ENCODE measurements around the gene KCTD11. TPM values are rescaled to one million over a fixed set of nuclear protein-coding genes. Genes with fewer than 3 reads are reported as not detected.

The KCTD11 gene
- total RNA-seq, 1 experiment from 2014 or later: 8.5 TPM

DNA sequence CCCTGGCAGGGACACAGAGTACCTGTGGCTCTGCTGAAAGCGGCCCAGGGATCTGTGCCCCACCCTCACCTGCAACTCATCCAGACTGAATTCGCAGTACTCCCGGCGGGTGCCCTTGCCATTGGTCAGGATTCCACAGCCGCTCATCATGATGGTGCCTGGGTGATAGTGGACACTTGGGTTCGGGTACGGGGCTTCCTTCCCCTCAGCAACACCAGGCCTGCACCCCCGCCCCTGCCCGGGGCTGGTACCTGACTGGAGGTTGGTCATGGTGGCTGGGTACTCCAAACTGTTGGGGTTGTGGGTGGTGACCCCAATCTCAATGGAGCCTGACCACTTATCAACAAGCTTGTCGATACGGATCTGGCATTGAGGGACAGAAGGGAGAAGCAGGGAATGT is 25.8 kb upstream of the KCTD11 start:
- no peaks in the 10 kb centered on the region for H3K9me3 Mint-ChIP-seq (ENCODE audit: low read depth, unreplicated experiment)
- CTCF ChIA-PET: no interaction called here
- H3K4me1 Mint-ChIP-seq (ENCODE audit: low read depth, unreplicated experiment): peaks cover 16% of the 10 kb centered on the region
- no peak overlapping the region for H3K27ac Mint-ChIP-seq (ENCODE audit: unreplicated experiment)
- no peak for DNase-seq
- TF ChIP-seq, protein P1, sequence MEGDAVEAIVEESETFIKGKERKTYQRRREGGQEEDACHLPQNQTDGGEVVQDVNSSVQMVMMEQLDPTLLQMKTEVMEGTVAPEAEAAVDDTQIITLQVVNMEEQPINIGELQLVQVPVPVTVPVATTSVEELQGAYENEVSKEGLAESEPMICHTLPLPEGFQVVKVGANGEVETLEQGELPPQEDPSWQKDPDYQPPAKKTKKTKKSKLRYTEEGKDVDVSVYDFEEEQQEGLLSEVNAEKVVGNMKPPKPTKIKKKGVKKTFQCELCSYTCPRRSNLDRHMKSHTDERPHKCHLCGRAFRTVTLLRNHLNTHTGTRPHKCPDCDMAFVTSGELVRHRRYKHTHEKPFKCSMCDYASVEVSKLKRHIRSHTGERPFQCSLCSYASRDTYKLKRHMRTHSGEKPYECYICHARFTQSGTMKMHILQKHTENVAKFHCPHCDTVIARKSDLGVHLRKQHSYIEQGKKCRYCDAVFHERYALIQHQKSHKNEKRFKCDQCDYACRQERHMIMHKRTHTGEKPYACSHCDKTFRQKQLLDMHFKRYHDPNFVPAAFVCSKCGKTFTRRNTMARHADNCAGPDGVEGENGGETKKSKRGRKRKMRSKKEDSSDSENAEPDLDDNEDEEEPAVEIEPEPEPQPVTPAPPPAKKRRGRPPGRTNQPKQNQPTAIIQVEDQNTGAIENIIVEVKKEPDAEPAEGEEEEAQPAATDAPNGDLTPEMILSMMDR (IDR thresholded peaks at IDR 0.05; ENCODE audit: unreplicated experiment): no peak
- BruUV-seq (replicated peaks): no TSS peak
- peaks cover 28% of the 10 kb centered on the region for H3K36me3 Mint-ChIP-seq (ENCODE audit: insufficient read depth, unreplicated experiment)
- H3K27me3 Mint-ChIP-seq (ENCODE audit: unreplicated experiment): no peaks in the 10 kb centered on the region
- no peak overlapping the region for H3K4me3 Mint-ChIP-seq (ENCODE audit: low read depth, unreplicated experiment)
- intact Hi-C loops (cut with micrococcal nuclease; ENCODE audit: unreplicated experiment): no loop called here

DNA sequence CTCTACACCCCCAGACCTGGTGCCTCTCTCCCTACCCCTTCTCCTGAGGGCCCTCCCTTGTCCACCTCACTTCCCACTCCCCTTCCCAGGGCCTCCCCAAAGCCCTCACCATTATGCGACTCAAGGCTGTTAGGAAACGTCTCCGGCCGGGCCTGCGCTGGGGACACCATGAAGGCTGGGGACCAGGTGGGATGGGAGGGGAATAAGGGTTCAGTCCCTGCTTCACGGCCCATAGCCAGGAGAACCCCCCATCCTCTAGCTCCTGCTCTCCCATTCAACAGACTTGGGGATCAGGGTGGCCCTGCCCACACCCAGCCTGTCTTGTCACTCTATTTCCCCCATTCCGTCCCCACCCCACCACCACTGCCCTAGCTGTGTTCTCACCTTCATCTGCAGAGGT is 24.9 kb upstream of the KCTD11 start:
- Mint-ChIP-seq H3K9me3 (ENCODE audit: low read depth, unreplicated experiment) (no peaks in the 10 kb centered on the region), H3K36me3 (ENCODE audit: insufficient read depth, unreplicated experiment) (peaks cover 23% of the 10 kb centered on the region), H3K4me1 (ENCODE audit: low read depth, unreplicated experiment) (peaks cover 16% of the 10 kb centered on the region), H3K27ac (ENCODE audit: unreplicated experiment) (no peak overlapping the region), H3K27me3 (ENCODE audit: unreplicated experiment) (peaks cover 3% of the 10 kb centered on the region), H3K4me3 (ENCODE audit: low read depth, unreplicated experiment) (no peak overlapping the region)
- no peak for DNase-seq
- intact Hi-C loops (cut with micrococcal nuclease; ENCODE audit: unreplicated experiment): no loop called here
- CTCF ChIA-PET: no interaction called here
- no TSS peak for BruUV-seq (replicated peaks)
- TF ChIP-seq, protein P1 (IDR thresholded peaks at IDR 0.05; ENCODE audit: unreplicated experiment): no peak

DNA sequence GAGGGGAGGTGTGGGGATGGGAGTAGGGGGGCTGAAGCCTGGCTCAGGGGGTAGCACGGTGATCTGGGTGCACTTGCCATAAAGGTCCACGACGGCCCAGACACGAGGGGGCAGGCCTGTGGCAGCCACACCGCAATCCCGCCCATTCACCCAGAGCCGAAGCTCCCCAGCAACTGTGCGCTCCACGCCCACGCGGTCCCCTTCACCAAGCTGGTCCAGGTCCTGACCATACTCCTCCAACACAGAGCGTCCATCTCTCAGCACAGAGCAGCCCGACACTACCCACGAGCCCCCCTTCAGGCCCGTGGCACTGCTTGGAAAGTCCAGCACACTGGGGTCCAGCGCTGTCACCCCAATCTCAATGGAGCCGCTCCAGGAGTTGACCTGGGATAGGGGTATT is 24.5 kb upstream of the KCTD11 start:
- BruUV-seq (replicated peaks): no TSS peak
- DNase-seq: no peak
- Mint-ChIP-seq H3K27ac (ENCODE audit: unreplicated experiment) (no peak overlapping the region), H3K4me1 (ENCODE audit: low read depth, unreplicated experiment) (peaks cover 16% of the 10 kb centered on the region), H3K4me3 (ENCODE audit: low read depth, unreplicated experiment) (peak overlapping the region; percentile 85), H3K27me3 (ENCODE audit: unreplicated experiment) (peaks cover 7% of the 10 kb centered on the region), H3K36me3 (ENCODE audit: insufficient read depth, unreplicated experiment) (peaks cover 23% of the 10 kb centered on the region), H3K9me3 (ENCODE audit: low read depth, unreplicated experiment) (no peaks in the 10 kb centered on the region)
- CTCF ChIA-PET: no interaction called here
- intact Hi-C loops (cut with micrococcal nuclease; ENCODE audit: unreplicated experiment): no loop called here
- TF ChIP-seq, protein P1 (IDR thresholded peaks at IDR 0.05; ENCODE audit: unreplicated experiment): no peak

DNA sequence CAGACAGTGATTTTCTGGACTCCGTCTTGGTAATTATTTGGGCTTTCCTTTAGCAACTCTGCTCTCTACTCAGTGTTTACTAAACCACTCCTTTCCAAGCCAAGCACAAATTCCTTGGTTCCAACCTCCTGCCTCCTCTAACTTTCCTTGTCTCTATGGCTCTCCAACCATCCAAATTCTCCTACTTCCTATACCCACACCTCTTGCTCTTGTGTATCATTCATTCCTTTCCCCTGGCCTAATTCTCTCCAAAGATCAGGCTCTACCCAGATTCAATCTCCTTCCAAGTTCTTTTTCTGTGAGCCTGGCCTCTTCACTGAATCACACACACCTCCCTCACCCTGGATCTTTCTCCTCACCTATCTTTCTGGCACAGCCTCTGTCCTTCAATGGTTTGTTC is 24.0 kb upstream of the KCTD11 start:
- Mint-ChIP-seq H3K36me3 (ENCODE audit: insufficient read depth, unreplicated experiment) (peaks cover 23% of the 10 kb centered on the region), H3K4me1 (ENCODE audit: low read depth, unreplicated experiment) (peaks cover 16% of the 10 kb centered on the region), H3K27me3 (ENCODE audit: unreplicated experiment) (peaks cover 12% of the 10 kb centered on the region), H3K9me3 (ENCODE audit: low read depth, unreplicated experiment) (no peaks in the 10 kb centered on the region), H3K4me3 (ENCODE audit: low read depth, unreplicated experiment) (peak overlapping the region; percentile 85), H3K27ac (ENCODE audit: unreplicated experiment) (peak overlapping the region; percentile 98)
- no peak for DNase-seq
- TF ChIP-seq, protein P1 (IDR thresholded peaks at IDR 0.05; ENCODE audit: unreplicated experiment): no peak
- intact Hi-C loops (cut with micrococcal nuclease; ENCODE audit: unreplicated experiment): no loop called here
- BruUV-seq (replicated peaks): no TSS peak
- CTCF ChIA-PET: no interaction called here

All from Calu3 (cell line).